GM19099 (cell line): Measurements from ENCODE around the gene TUBB8.

Experiments
- POLR2A ChIP-seq: IDR thresholded peaks from 3 replicates; pipeline ENCODE4 v1.6.1; 2011; ENCODE audit warnings: low read depth; ENCODE audit not compliant: insufficient read length; ENCODE audit errors: extremely low read depth

TUBB8 gene

GRCh38 chr10:79532-80215 is 30.6 kb upstream of the TUBB8 start:
- TF ChIP-seq POLR2A, result no peak

DNA sequence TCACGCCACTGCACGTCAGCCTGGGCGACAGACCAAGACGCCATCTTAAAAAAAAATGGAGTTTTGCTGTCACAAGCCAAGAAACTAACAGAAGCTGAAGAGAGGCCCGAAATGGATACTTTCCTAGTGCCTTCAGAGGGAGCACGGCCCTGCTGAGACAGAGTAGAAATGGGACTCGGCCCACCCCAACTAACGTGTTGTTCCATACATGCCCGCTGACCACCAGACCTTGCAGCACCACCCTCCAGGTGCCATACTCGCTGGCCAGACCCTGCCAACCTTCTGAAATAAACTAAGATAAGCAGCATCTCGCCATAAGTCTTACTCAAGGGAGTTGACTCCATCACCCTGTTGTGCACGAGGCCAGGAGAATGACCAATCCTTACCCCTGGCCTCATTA is 29.5 kb upstream of the TUBB8 start:
- no peak for TF ChIP-seq POLR2A
